ENCODE results near the gene MYRF.

The MYRF gene

GRCh38 chr11:61826930-61827570 is 74.6 kb downstream of the MYRF start:
- H3F3A ChIP-seq (ENCODE audit: control insufficient read depth, insufficient read depth), result peaks cover 23% of the 10 kb centered on the region
- H3K4me2 ChIP-seq (ENCODE audit: low read length), result peak overlapping the region; percentile 87
- H3K9me2 ChIP-seq (replicated peaks; ENCODE audit: control insufficient read depth, low read length), result no peaks in the 10 kb centered on the region
- H4K20me1 ChIP-seq (ENCODE audit: control insufficient read depth, insufficient read depth, low read depth, low read length), result peaks cover 20% of the 10 kb centered on the region; the same call in 1 of the 2 replicates
- H3K4me3 ChIP-seq (ENCODE audit: low read length), result peak overlapping the region; percentile 84
- peaks cover 41% of the 10 kb centered on the region for H3K36me3 ChIP-seq (ENCODE audit: control insufficient read depth, low read length)
- no peak for TF ChIP-seq CTCF (IDR thresholded peaks at IDR 0.05; ENCODE audit: low read depth, low read length, poor library complexity, severe bottlenecking)
- no peak for TF ChIP-seq EZH2phosphoT487 (IDR thresholded peaks at IDR 0.05; ENCODE audit: borderline replicate concordance, low read length)
- H3K9me3 ChIP-seq (ENCODE audit: control insufficient read depth, insufficient read depth, low read length), result no peaks in the 10 kb centered on the region
- peaks cover 41% of the 10 kb centered on the region for H3K4me1 ChIP-seq (ENCODE audit: control insufficient read depth, low read length)
- H3K27ac ChIP-seq (ENCODE audit: low read depth, low read length), result peak overlapping the region; percentile 95
- peaks cover 59% of the 10 kb centered on the region for H3K79me2 ChIP-seq (ENCODE audit: control insufficient read depth, low read length)
- H3K27me3 ChIP-seq (ENCODE audit: control insufficient read depth, low read length), result no peaks in the 10 kb centered on the region

GRCh38 chr11:61827571-61828378 is 75.3 kb downstream of the MYRF start, which contains the start of gene FADS2:
TSS of gene FADS2 (plus strand) at chr11:61828300. CDS start at chr11:61828391, 91 bp downstream.
- H3K27ac ChIP-seq (ENCODE audit: low read depth, low read length), result peak within 1 kb of the TSS; percentile 95
- peaks cover 66% of the 10 kb centered on the region for H3K79me2 ChIP-seq (ENCODE audit: control insufficient read depth, low read length)

GRCh38 chr11:61828379-61828628 is 75.9 kb downstream of the MYRF start:
- no peak for TF ChIP-seq EZH2phosphoT487 (IDR thresholded peaks at IDR 0.05; ENCODE audit: borderline replicate concordance, low read length)
- no peak for TF ChIP-seq CTCF (IDR thresholded peaks at IDR 0.05; ENCODE audit: low read depth, low read length, poor library complexity, severe bottlenecking)
- Histone ChIP-seq H4K20me1 (ENCODE audit: control insufficient read depth, insufficient read depth, low read depth, low read length) (peaks cover 20% of the 10 kb centered on the region; the same call in 1 of the 2 replicates), H3K27me3 (ENCODE audit: control insufficient read depth, low read length) (no peaks in the 10 kb centered on the region), H3K9me2 (replicated peaks; ENCODE audit: control insufficient read depth, low read length) (no peaks in the 10 kb centered on the region), H3K9me3 (ENCODE audit: control insufficient read depth, insufficient read depth, low read length) (no peaks in the 10 kb centered on the region), H3K4me2 (ENCODE audit: low read length) (peak overlapping the region; percentile 87), H3K4me3 (ENCODE audit: low read length) (peak overlapping the region; percentile 84), H3K27ac (ENCODE audit: low read depth, low read length) (peak overlapping the region; percentile 95), H3K4me1 (ENCODE audit: control insufficient read depth, low read length) (peaks cover 54% of the 10 kb centered on the region), H3K36me3 (ENCODE audit: control insufficient read depth, low read length) (peaks cover 54% of the 10 kb centered on the region), H3K79me2 (ENCODE audit: control insufficient read depth, low read length) (peaks cover 72% of the 10 kb centered on the region), H3F3A (ENCODE audit: control insufficient read depth, insufficient read depth) (peaks cover 22% of the 10 kb centered on the region)

More at GRCh38 chr11:61827571-61828378, 75.3 kb downstream of the MYRF start, which contains the start of gene FADS2:
- Histone ChIP-seq H3K36me3 (ENCODE audit: control insufficient read depth, low read length) (peaks cover 48% of the 10 kb centered on the region), H3K4me1 (ENCODE audit: control insufficient read depth, low read length) (peaks cover 48% of the 10 kb centered on the region), H3K4me2 (ENCODE audit: low read length) (peak within 1 kb of the TSS; percentile 87), H4K20me1 (ENCODE audit: control insufficient read depth, insufficient read depth, low read depth, low read length) (peaks cover 20% of the 10 kb centered on the region; the same call in 1 of the 2 replicates), H3K9me3 (ENCODE audit: control insufficient read depth, insufficient read depth, low read length) (no peaks in the 10 kb centered on the region), H3K27me3 (ENCODE audit: control insufficient read depth, low read length) (no peaks in the 10 kb centered on the region), H3F3A (ENCODE audit: control insufficient read depth, insufficient read depth) (peaks cover 21% of the 10 kb centered on the region), H3K4me3 (ENCODE audit: low read length) (peak within 1 kb of the TSS; percentile 84), H3K9me2 (replicated peaks; ENCODE audit: control insufficient read depth, low read length) (no peaks in the 10 kb centered on the region)
- TF ChIP-seq EZH2phosphoT487 (IDR thresholded peaks at IDR 0.05; ENCODE audit: borderline replicate concordance, low read length) (no peak), CTCF (IDR thresholded peaks at IDR 0.05; ENCODE audit: low read depth, low read length, poor library complexity, severe bottlenecking) (no peak)
